Occipital lobe (tissue), 2 donors: ENCODE results near the gene SENP8. TPM values are rescaled to one million over a fixed set of nuclear protein-coding genes. Genes with fewer than 3 reads are reported as not detected.

Experiments
- DNase-seq: peaks from one replicate; lab custom pipeline; 2025; lab: John Stamatoyannopoulos, UW
- total RNA-seq: library from RNA; depleted of rRNA; stranded (reverse); fragments of >200 nt; gene quantifications from one replicate; pipeline ENCODE4 v1.2.3, GENCODE V29; 2014

The SENP8 gene
- total RNA-seq, 1 donor from 2014 or later: 6.9 TPM

- no peak for DNase-seq
Measured at GRCh38 chr15:72174551-72175165, 56.5 kb downstream of the SENP8 start.

GRCh38 chr15:72175186-72176044 lies 57.2 kb downstream of the SENP8 start:
- no peak for DNase-seq

- no peak for DNase-seq
Measured at GRCh38 chr15:72176159-72176558, 58.0 kb downstream of the SENP8 start.

- no peak for DNase-seq
Measured at GRCh38 chr15:72176743-72177142, 58.5 kb downstream of the SENP8 start.

GRCh38 chr15:72178976-72179585 lies 60.9 kb downstream of the SENP8 start:
- no peak for DNase-seq

GRCh38 chr15:72179950-72180581 lies 61.9 kb downstream of the SENP8 start:
- DNase-seq: peak; percentile 54

GRCh38 chr15:72180761-72181324 lies 62.6 kb downstream of the SENP8 start:
- DNase-seq: no peak

GRCh38 chr15:72182244-72182643 lies 64.0 kb downstream of the SENP8 start:
- no peak for DNase-seq

- no peak for DNase-seq
Measured at GRCh38 chr15:72182673-72183072, 64.5 kb downstream of the SENP8 start.

GRCh38 chr15:72183781-72184164 lies 65.6 kb downstream of the SENP8 start:
- no peak for DNase-seq

- no peak for DNase-seq
Measured at GRCh38 chr15:72184165-72184811, 66.1 kb downstream of the SENP8 start.

GRCh38 chr15:72189250-72189902 lies 71.2 kb downstream of the SENP8 start:
- DNase-seq: no peak

GRCh38 chr15:72192416-72192815 lies 74.2 kb downstream of the SENP8 start:
- no peak for DNase-seq

Other genes starting within 250 kb of the SENP8 start
- gene MYO9A, start 253 bp upstream of the SENP8 start, total RNA-seq: 155 TPM
- 0.47 TPM for gene GRAMD2A, start 79.4 kb downstream of the SENP8 start, total RNA-seq
- gene PKM, start 112.8 kb downstream of the SENP8 start, total RNA-seq: 258 TPM
- gene PARP6, start 154.2 kb downstream of the SENP8 start, total RNA-seq: 54.6 TPM
- 6.7 TPM for gene CELF6, start 201.8 kb downstream of the SENP8 start, total RNA-seq